HCT116 (cell line): ENCODE measurements around the gene IRAK4. TPM values are rescaled to one million over a fixed set of nuclear protein-coding genes. Genes with fewer than 3 reads are reported as not detected.

Experiments
- ATAC-seq: fragments of 200-7000 bp; cut with Tn5 transposase; 2 replicates; pipeline ENCODE4 v1.9.1; 2020; ENCODE audit warnings: mild to moderate bottlenecking, moderate library complexity
- BruUV-seq: library from RNA; stranded (reverse); fragments of 400-500 nt; replicated peaks from 2 replicates; lab custom pipeline; 2021; lab: Mats Ljungman, UMichigan
- CTCF ChIA-PET: fragments of 300-600 bp; sonication (Branson Sonifier 250); formaldehyde crosslinking; loops from one replicate; lab custom pipeline; 2021; ENCODE audit warnings: antibody characterized with exemption; lab: Charles Lee
- POLR2A ChIA-PET: fragments of 300-600, 350-600 bp; sonication (Branson Sonifier 250); formaldehyde crosslinking; loops from one replicate; lab custom pipeline; 2021; ENCODE audit warnings: antibody characterized with exemption; lab: Charles Lee
- RAD21 ChIA-PET, 2 experiments: fragments of 300-600 bp; sonication (Branson Sonifier 250); formaldehyde crosslinking; loops; one replicate each; lab custom pipeline; 2023; ENCODE audit warnings: low total read pairs in 2 of 2; ENCODE audit not compliant: uncharacterized antibody in 2 of 2, unreplicated experiment in 2 of 2, low non-redundant PET in 1 of 2; lab: Charles Lee
- DNase-seq: peaks from one replicate; pipeline ENCODE4 v3.0.0-alpha.2; 2010; ENCODE audit warnings: low read depth, low spot score
- H2AFZ ChIP-seq: fragments of 200-600 bp; shearing (Covaris generic), sonication (generic); 2 replicates; pipeline ENCODE4 v1.6.1; 2017; ENCODE audit warnings: low read depth, mixed run types, mixed read lengths, antibody characterized with exemption, low read length; ENCODE audit not compliant: poor library complexity, severe bottlenecking
- H3K27ac ChIP-seq: 2 replicates; pipeline ENCODE4 v1.5.1; 2012; ENCODE audit warnings: low read depth, low read length
- H3K27me3 ChIP-seq: fragments of 200-600 bp; sonication (generic); 2 replicates; pipeline ENCODE4 v1.6.1; 2016; ENCODE audit warnings: mixed run types, low read length, mixed read lengths; ENCODE audit not compliant: insufficient read depth
- H3K36me3 ChIP-seq, 2 experiments: fragments of 200-500 bp in 1 of 2; fragments of 200-600 bp in 1 of 2; sonication (Bioruptor generic) in 1 of 2; sonication (generic) in 1 of 2; 2 replicates each; pipeline versions ENCODE4 v1.5.1 to v1.6.1; 2014 to 2016; ENCODE audit warnings: low read length in 2 of 2, inconsistent platforms in 1 of 2, mixed read lengths in 1 of 2, mixed run types in 1 of 2; ENCODE audit not compliant: insufficient read depth in 2 of 2, control insufficient read depth in 1 of 2
- H3K4me1 ChIP-seq, 2 experiments: fragments of 200-600 bp in 1 of 2; sonication (generic) in 1 of 2; 2 replicates each; pipeline versions ENCODE4 v1.5.1 to v1.6.1; 2012 to 2017; ENCODE audit warnings: low read length in 2 of 2, inconsistent platforms in 1 of 2, mild to moderate bottlenecking in 1 of 2, mixed read lengths in 1 of 2, mixed run types in 1 of 2, moderate library complexity in 1 of 2; ENCODE audit not compliant: insufficient read depth in 2 of 2, control insufficient read depth in 1 of 2
- H3K4me2 ChIP-seq: fragments of 200-600 bp; sonication (generic); 2 replicates; pipeline ENCODE4 v1.6.1; 2017; ENCODE audit warnings: mixed run types, low read length, mixed read lengths
- H3K4me3 ChIP-seq, 2 experiments: fragments of 200-600 bp in 1 of 2; sonication (generic) in 1 of 2; replicated peaks in 1 of 2; 2 replicates each; pipeline ENCODE4 v1.5.1; 2011 to 2016; ENCODE audit warnings: low read length in 2 of 2, control low read depth in 1 of 2, low read depth in 1 of 2, mild to moderate bottlenecking in 1 of 2, mixed read lengths in 1 of 2, mixed run types in 1 of 2
- H3K79me2 ChIP-seq: fragments of 200-600 bp; sonication (generic); 2 replicates; pipeline ENCODE4 v1.6.1; 2017; ENCODE audit warnings: mild to moderate bottlenecking, mixed run types, low read length, moderate library complexity, mixed read lengths; ENCODE audit not compliant: insufficient read depth
- H3K9ac ChIP-seq: fragments of 200-600 bp; sonication (generic); 2 replicates; pipeline ENCODE4 v1.6.1; 2016; ENCODE audit warnings: low read length, mixed read lengths
- H3K9me2 ChIP-seq: fragments of 200-600 bp; sonication (generic), shearing (Covaris generic); 2 replicates; pipeline ENCODE4 v1.6.1; 2017; ENCODE audit warnings: mixed run types, mild to moderate bottlenecking, moderate library complexity; ENCODE audit not compliant: insufficient read depth
- H3K9me3 ChIP-seq, 2 experiments: fragments of 200-500 bp in 1 of 2; fragments of 200-600 bp in 1 of 2; sonication (Bioruptor generic) in 1 of 2; sonication (generic) in 1 of 2; 2 replicates each; pipeline ENCODE4 v1.6.1; 2014 to 2017; ENCODE audit warnings: low read length in 2 of 2, mixed read lengths in 2 of 2, inconsistent platforms in 1 of 2, low read depth in 1 of 2, mild to moderate bottlenecking in 1 of 2, mixed run types in 1 of 2, moderate library complexity in 1 of 2; ENCODE audit not compliant: control insufficient read depth in 1 of 2, insufficient read depth in 1 of 2
- H4K20me1 ChIP-seq: fragments of 200-600 bp; sonication (generic), shearing (Covaris generic); 2 replicates; pipeline ENCODE4 v1.6.1; 2017; ENCODE audit warnings: mixed run types, mild to moderate bottlenecking, moderate library complexity; ENCODE audit not compliant: insufficient read depth
- CEBPB ChIP-seq: IDR thresholded peaks from 2 replicates; pipeline ENCODE4 v1.6.1; 2012; ENCODE audit warnings: low read depth
- EGR1 ChIP-seq: IDR thresholded peaks from 2 replicates; pipeline ENCODE4 v1.6.1; 2012; ENCODE audit warnings: low read depth
- ELF1 ChIP-seq: IDR thresholded peaks from 2 replicates; pipeline ENCODE4 v1.6.1; 2012; ENCODE audit warnings: low read depth, borderline replicate concordance
- EZH2 ChIP-seq: fragments of 200-600 bp; sonication (generic); IDR thresholded peaks from 2 replicates; pipeline ENCODE4 v1.6.1; 2017; ENCODE audit warnings: antibody characterized with exemption, mixed run types
- FOSL1 ChIP-seq: IDR thresholded peaks from 2 replicates; pipeline ENCODE4 v1.6.1; 2012; ENCODE audit warnings: low read depth
- JUND ChIP-seq: IDR thresholded peaks from 2 replicates; pipeline ENCODE4 v1.6.1; 2012
- POLR2A ChIP-seq: IDR thresholded peaks from 2 replicates; pipeline ENCODE4 v1.7.0; 2011; ENCODE audit warnings: borderline replicate concordance; ENCODE audit not compliant: insufficient read depth, insufficient read length; ENCODE audit errors: extremely low read depth
- RAD21 ChIP-seq: IDR thresholded peaks from 2 replicates; pipeline ENCODE4 v1.6.1; 2012; ENCODE audit warnings: low read depth, mild to moderate bottlenecking
- SIN3A ChIP-seq: IDR thresholded peaks from 2 replicates; pipeline ENCODE4 v1.6.1; 2012; ENCODE audit warnings: low read depth
- SP1 ChIP-seq: IDR thresholded peaks from 2 replicates; pipeline ENCODE4 v1.6.1; 2012; ENCODE audit warnings: low read depth
- TCF7L2 ChIP-seq: IDR thresholded peaks from 2 replicates; pipeline ENCODE4 v1.7.0; 2011; ENCODE audit warnings: borderline replicate concordance, inconsistent platforms; ENCODE audit not compliant: insufficient read depth, insufficient read length; ENCODE audit errors: extremely low read depth
- ZFX ChIP-seq: fragments of 450-650 bp; IDR thresholded peaks from 2 replicates; pipeline ENCODE4 v1.6.1; 2017
- ZNF274 ChIP-seq: fragments of 200-500 bp; sonication (Bioruptor generic); IDR thresholded peaks from 2 replicates; pipeline ENCODE4 v1.6.1; 2014; ENCODE audit warnings: mild to moderate bottlenecking, low read depth, low read length, inconsistent platforms
- intact Hi-C: fragments of 100-400 bp; cut with micrococcal nuclease; formaldehyde crosslinking; loops from 2 replicates; pipeline ENCODE4 v1.10.0; 2022
- total RNA-seq: library from RNA; stranded (reverse); gene quantifications from one replicate; pipeline ENCODE4 v1.2.1, GENCODE V29; 2021; ENCODE audit not compliant: unreplicated experiment
- TF ChIP-seq, protein P1 (sequence below): IDR thresholded peaks from 2 replicates; pipeline ENCODE4 v1.6.1; 2012
- TF ChIP-seq, protein P2 (sequence below): IDR thresholded peaks from 2 replicates; pipeline ENCODE4 v1.6.1; 2012
- TF ChIP-seq, protein P3 (sequence below): IDR thresholded peaks from 2 replicates; pipeline ENCODE4 v1.6.1; 2011; ENCODE audit warnings: mild to moderate bottlenecking, low read length, moderate library complexity; ENCODE audit not compliant: insufficient replicate concordance; ENCODE audit errors: extremely low read depth
- TF ChIP-seq, protein P4 (sequence below), 3 experiments: fragments of 200-600 bp in 1 of 3; sonication (generic) in 1 of 3; IDR thresholded peaks in 2 of 3; conservative IDR thresholded peaks in 1 of 3; 2 replicates each; pipeline ENCODE4 v1.5.1; 2012 to 2017; ENCODE audit warnings: low read depth in 2 of 3, low read length in 2 of 3, antibody characterized with exemption in 1 of 3, borderline replicate concordance in 1 of 3, control low read depth in 1 of 3, mild to moderate bottlenecking in 1 of 3, mixed read lengths in 1 of 3, mixed run types in 1 of 3, moderate library complexity in 1 of 3; ENCODE audit not compliant: insufficient read depth in 1 of 3

IRAK4 gene
- total RNA-seq, 1 experiment from 2014 or later = 6.9 TPM

DNA sequence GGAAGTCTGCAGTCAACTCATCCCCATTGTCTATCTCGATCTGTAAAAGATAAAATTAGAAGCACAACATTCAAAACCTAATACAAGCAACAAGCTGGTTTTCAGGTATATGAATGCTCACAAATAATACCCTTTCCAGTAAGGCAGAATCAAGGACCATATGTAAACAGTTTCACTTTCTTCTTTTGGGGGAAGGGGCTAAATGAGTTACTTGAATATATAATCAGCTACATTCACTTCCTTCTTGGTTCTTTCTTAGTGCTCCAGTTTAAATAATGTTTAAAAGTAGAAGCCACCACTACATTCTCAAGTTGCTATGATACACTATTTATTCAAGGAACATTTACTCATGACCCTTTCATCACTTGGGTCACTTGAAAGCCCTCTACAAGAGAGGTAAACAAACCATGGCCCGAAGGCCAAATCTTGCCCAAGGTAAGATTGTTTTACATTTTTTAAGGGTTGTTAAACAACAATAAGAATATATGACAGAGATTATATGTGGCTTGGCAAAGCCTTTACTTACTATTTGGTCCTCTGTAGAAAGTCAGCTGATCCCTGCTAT lies 37.0 kb downstream of the IRAK4 start:
- no peaks in the 10 kb centered on the region for H3K9me2 ChIP-seq
- no TSS peak for BruUV-seq
- no peaks in the 10 kb centered on the region for H3K9me3 ChIP-seq
- ChIA-PET POLR2A (interaction anchor here (1.0 kb wide), 1 partner anchor 10 kb away, joined by 3 read pairs; no protein-coding TSS in a partner anchor), RAD21 (no interaction called here), CTCF (no interaction called here)
- H3K4me3 ChIP-seq = no peak overlapping the region
- no peak overlapping the region for H3K9ac ChIP-seq
- no peaks in the 10 kb centered on the region for H4K20me1 ChIP-seq
- no peak overlapping the region for H2AFZ ChIP-seq
- DNase-seq (no peak), ATAC-seq (no peak)
- no peak overlapping the region for H3K27ac ChIP-seq
- H3K79me2 ChIP-seq = no peaks in the 10 kb centered on the region; the same call in 1 of the 2 replicates
- H3K4me1 ChIP-seq = no peaks in the 10 kb centered on the region
- H3K36me3 ChIP-seq = peaks cover 34 to 46% of the 10 kb centered on the region in 2 experiments
- intact Hi-C loops = no loop called here
- H3K4me2 ChIP-seq = no peak overlapping the region
- TF ChIP-seq, protein P1, sequence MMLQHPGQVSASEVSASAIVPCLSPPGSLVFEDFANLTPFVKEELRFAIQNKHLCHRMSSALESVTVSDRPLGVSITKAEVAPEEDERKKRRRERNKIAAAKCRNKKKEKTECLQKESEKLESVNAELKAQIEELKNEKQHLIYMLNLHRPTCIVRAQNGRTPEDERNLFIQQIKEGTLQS = no peak
- TF ChIP-seq SIN3A (no peak), JUND (no peak), ZNF274 (no peak), EZH2 (no peak), ELF1 (no peak), FOSL1 (no peak), ZFX (no peak), TCF7L2 (no peak), EGR1 (no peak), RAD21 (no peak), CEBPB (no peak), SP1 (no peak), POLR2A (no peak)
- TF ChIP-seq, protein P2, sequence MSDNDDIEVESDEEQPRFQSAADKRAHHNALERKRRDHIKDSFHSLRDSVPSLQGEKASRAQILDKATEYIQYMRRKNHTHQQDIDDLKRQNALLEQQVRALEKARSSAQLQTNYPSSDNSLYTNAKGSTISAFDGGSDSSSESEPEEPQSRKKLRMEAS = no peak
- TF ChIP-seq, protein P3, sequence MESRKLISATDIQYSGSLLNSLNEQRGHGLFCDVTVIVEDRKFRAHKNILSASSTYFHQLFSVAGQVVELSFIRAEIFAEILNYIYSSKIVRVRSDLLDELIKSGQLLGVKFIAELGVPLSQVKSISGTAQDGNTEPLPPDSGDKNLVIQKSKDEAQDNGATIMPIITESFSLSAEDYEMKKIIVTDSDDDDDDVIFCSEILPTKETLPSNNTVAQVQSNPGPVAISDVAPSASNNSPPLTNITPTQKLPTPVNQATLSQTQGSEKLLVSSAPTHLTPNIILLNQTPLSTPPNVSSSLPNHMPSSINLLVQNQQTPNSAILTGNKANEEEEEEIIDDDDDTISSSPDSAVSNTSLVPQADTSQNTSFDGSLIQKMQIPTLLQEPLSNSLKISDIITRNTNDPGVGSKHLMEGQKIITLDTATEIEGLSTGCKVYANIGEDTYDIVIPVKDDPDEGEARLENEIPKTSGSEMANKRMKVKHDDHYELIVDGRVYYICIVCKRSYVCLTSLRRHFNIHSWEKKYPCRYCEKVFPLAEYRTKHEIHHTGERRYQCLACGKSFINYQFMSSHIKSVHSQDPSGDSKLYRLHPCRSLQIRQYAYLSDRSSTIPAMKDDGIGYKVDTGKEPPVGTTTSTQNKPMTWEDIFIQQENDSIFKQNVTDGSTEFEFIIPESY = no peak
- TF ChIP-seq, protein P4, sequence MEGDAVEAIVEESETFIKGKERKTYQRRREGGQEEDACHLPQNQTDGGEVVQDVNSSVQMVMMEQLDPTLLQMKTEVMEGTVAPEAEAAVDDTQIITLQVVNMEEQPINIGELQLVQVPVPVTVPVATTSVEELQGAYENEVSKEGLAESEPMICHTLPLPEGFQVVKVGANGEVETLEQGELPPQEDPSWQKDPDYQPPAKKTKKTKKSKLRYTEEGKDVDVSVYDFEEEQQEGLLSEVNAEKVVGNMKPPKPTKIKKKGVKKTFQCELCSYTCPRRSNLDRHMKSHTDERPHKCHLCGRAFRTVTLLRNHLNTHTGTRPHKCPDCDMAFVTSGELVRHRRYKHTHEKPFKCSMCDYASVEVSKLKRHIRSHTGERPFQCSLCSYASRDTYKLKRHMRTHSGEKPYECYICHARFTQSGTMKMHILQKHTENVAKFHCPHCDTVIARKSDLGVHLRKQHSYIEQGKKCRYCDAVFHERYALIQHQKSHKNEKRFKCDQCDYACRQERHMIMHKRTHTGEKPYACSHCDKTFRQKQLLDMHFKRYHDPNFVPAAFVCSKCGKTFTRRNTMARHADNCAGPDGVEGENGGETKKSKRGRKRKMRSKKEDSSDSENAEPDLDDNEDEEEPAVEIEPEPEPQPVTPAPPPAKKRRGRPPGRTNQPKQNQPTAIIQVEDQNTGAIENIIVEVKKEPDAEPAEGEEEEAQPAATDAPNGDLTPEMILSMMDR (IDR thresholded peaks at IDR 0.05 in 2 of 3, conservative IDR thresholded peaks at IDR 0.05 in 1 of 3; ENCODE audit: borderline replicate concordance in 1 of 3, insufficient read depth in 1 of 3, low read depth in 2 of 3, low read length in 2 of 3) = no peak
- H3K27me3 ChIP-seq = no peaks in the 10 kb centered on the region
